ENCODE measurements around the gene RNF145.

Gene RNF145

DNA sequence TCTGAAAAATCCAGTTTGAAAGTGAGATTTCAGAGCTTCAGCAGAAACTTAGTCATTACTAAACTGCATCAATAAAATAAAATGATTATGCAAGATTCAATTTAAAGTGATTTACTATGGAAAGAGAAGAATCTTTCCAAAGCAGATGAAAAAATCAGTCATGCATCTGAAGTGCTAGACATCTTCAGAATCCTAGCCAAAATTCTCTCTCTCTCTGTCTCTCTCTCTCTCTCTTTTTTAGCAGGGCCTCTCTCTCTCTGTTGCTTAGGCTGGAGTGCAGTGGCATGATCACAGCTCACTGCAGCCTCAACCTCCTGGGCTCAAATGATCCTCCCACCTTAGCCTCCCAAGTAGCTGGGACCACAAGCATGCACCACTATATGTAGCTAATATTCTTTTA, 35.5 kb upstream of the RNF145 start:
- Histone ChIP-seq H3K4me3 (ENCODE audit: insufficient read depth, low read length, poor library complexity, severe bottlenecking) (no peak overlapping the region), H3K27ac (ENCODE audit: low read depth, low read length) (no peak overlapping the region), H3K9ac (ENCODE audit: low read length) (no peak overlapping the region), H3K9me2 (replicated peaks; ENCODE audit: insufficient read depth, low read length) (no peaks in the 10 kb centered on the region), H3F3A (ENCODE audit: insufficient read depth) (no peaks in the 10 kb centered on the region), H3K79me2 (ENCODE audit: insufficient read depth, low read length) (no peaks in the 10 kb centered on the region), H4K20me1 (ENCODE audit: low read depth, low read length) (no peaks in the 10 kb centered on the region), H2AFZ (ENCODE audit: low read depth, low read length, severe bottlenecking) (no peak overlapping the region), H3K36me3 (ENCODE audit: low read length) (no peaks in the 10 kb centered on the region), H3K9me3 (ENCODE audit: insufficient read depth, low read length) (no peaks in the 10 kb centered on the region), H3K27me3 (ENCODE audit: low read length) (no peaks in the 10 kb centered on the region), H3K4me2 (ENCODE audit: low read depth, low read length, poor library complexity, severe bottlenecking) (no peak overlapping the region)
- TF ChIP-seq, protein P1, sequence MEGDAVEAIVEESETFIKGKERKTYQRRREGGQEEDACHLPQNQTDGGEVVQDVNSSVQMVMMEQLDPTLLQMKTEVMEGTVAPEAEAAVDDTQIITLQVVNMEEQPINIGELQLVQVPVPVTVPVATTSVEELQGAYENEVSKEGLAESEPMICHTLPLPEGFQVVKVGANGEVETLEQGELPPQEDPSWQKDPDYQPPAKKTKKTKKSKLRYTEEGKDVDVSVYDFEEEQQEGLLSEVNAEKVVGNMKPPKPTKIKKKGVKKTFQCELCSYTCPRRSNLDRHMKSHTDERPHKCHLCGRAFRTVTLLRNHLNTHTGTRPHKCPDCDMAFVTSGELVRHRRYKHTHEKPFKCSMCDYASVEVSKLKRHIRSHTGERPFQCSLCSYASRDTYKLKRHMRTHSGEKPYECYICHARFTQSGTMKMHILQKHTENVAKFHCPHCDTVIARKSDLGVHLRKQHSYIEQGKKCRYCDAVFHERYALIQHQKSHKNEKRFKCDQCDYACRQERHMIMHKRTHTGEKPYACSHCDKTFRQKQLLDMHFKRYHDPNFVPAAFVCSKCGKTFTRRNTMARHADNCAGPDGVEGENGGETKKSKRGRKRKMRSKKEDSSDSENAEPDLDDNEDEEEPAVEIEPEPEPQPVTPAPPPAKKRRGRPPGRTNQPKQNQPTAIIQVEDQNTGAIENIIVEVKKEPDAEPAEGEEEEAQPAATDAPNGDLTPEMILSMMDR (IDR thresholded peaks at IDR 0.05; ENCODE audit: insufficient read depth, low read length, poor library complexity, severe bottlenecking), result no peak
- no peak for TF ChIP-seq EZH2phosphoT487 (conservative IDR thresholded peaks at IDR 0.05; ENCODE audit: low read length)

DNA sequence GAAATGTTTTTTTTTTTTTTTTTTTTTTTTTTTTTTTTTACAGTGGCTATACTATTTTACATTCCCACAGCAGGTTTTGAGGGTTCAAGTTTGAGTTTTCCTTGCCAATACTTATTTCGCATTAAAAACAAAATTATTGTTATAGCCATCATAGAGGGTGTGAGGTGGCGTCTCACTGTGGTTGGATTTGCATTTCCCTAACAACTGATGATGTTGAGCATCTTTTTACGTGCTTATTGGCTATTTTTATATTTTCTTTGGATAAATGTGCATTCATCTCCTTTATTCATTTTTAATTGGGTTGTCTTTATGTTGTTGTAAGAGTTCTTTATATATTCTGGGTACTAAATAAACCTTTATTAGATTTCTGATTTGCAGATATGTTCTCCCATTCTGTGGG, 34.8 kb upstream of the RNF145 start:
- no peak for TF ChIP-seq EZH2phosphoT487 (conservative IDR thresholded peaks at IDR 0.05; ENCODE audit: low read length)
- TF ChIP-seq, protein P1 (IDR thresholded peaks at IDR 0.05; ENCODE audit: insufficient read depth, low read length, poor library complexity, severe bottlenecking), result no peak
- Histone ChIP-seq H3K9ac (ENCODE audit: low read length) (no peak overlapping the region), H2AFZ (ENCODE audit: low read depth, low read length, severe bottlenecking) (no peak overlapping the region), H3K4me3 (ENCODE audit: insufficient read depth, low read length, poor library complexity, severe bottlenecking) (no peak overlapping the region), H3K4me2 (ENCODE audit: low read depth, low read length, poor library complexity, severe bottlenecking) (no peak overlapping the region), H3K36me3 (ENCODE audit: low read length) (no peaks in the 10 kb centered on the region), H3K27me3 (ENCODE audit: low read length) (no peaks in the 10 kb centered on the region), H4K20me1 (ENCODE audit: low read depth, low read length) (no peaks in the 10 kb centered on the region), H3K9me2 (replicated peaks; ENCODE audit: insufficient read depth, low read length) (no peaks in the 10 kb centered on the region), H3K9me3 (ENCODE audit: insufficient read depth, low read length) (no peaks in the 10 kb centered on the region), H3F3A (ENCODE audit: insufficient read depth) (no peaks in the 10 kb centered on the region), H3K79me2 (ENCODE audit: insufficient read depth, low read length) (no peaks in the 10 kb centered on the region), H3K27ac (ENCODE audit: low read depth, low read length) (no peak overlapping the region)

DNA sequence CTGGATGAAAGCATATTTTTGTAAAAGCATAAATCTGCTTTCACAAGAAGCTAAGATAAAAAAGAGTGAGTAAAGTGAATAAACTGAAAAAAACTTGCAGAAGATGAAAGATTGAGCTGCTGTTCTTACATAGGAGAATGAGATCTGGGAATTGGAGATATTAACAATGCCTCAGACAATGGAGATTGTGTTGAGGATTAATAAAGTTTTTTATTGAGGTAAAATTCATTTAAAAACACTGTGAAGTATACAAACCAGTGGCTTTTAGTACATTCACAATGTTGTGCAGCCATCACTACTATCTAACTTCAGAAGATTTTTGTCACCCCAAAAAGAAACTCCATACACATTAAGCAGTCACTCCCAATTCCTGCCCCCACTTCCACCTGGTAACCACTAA, 34.0 kb upstream of the RNF145 start:
- no peaks in the 10 kb centered on the region for H3F3A ChIP-seq (ENCODE audit: insufficient read depth)
- H3K4me3 ChIP-seq (ENCODE audit: insufficient read depth, low read length, poor library complexity, severe bottlenecking), result no peak overlapping the region
- no peaks in the 10 kb centered on the region for H3K79me2 ChIP-seq (ENCODE audit: insufficient read depth, low read length)

More for the DNA sequence above, 34.0 kb upstream of the RNF145 start:
- Histone ChIP-seq H3K36me3 (ENCODE audit: low read length) (no peaks in the 10 kb centered on the region), H2AFZ (ENCODE audit: low read depth, low read length, severe bottlenecking) (no peak overlapping the region), H3K27me3 (ENCODE audit: low read length) (no peaks in the 10 kb centered on the region), H3K9ac (ENCODE audit: low read length) (no peak overlapping the region), H3K27ac (ENCODE audit: low read depth, low read length) (no peak overlapping the region), H3K4me2 (ENCODE audit: low read depth, low read length, poor library complexity, severe bottlenecking) (no peak overlapping the region), H4K20me1 (ENCODE audit: low read depth, low read length) (no peaks in the 10 kb centered on the region), H3K9me2 (replicated peaks; ENCODE audit: insufficient read depth, low read length) (no peaks in the 10 kb centered on the region), H3K9me3 (ENCODE audit: insufficient read depth, low read length) (no peaks in the 10 kb centered on the region)
- TF ChIP-seq, protein P1 (IDR thresholded peaks at IDR 0.05; ENCODE audit: insufficient read depth, low read length, poor library complexity, severe bottlenecking), result no peak
- TF ChIP-seq EZH2phosphoT487 (conservative IDR thresholded peaks at IDR 0.05; ENCODE audit: low read length), result no peak

All from SU-DHL-6 (cell line).